GM12878 (cell line): ENCODE measurements around the gene ADGRG1. TPM values are rescaled to one million over a fixed set of nuclear protein-coding genes. Genes with fewer than 3 reads are reported as not detected.

Experiments
- ATF7 ChIP-seq: fragments of 450-650 bp; IDR thresholded peaks from 2 replicates; pipeline ENCODE4 v1.6.1; 2016; ENCODE audit warnings: low read depth, mild to moderate bottlenecking
- CBFB ChIP-seq: IDR thresholded peaks from 2 replicates; pipeline ENCODE4 v1.6.1; 2016; ENCODE audit warnings: antibody characterized with exemption, low read depth
- CHD1 ChIP-seq: IDR thresholded peaks from 2 replicates; pipeline ENCODE4 v1.6.1; 2012; ENCODE audit warnings: low read depth, low read length, improper control_type of control experiment
- EP300 ChIP-seq, 2 experiments: fragments of 150-350 bp in 1 of 2; IDR thresholded peaks; 2 replicates each; pipeline ENCODE4 v1.6.1; 2011 to 2012; ENCODE audit warnings: low read depth in 2 of 2, low read length in 2 of 2, borderline replicate concordance in 1 of 2, improper control_type of control experiment in 1 of 2, inconsistent platforms in 1 of 2; ENCODE audit not compliant: control insufficient read depth in 1 of 2
- HDAC6 ChIP-seq: fragments of 200-600 bp; sonication (generic); IDR thresholded peaks from one replicate; pipeline ENCODE4 v1.8.0; 2017; ENCODE audit warnings: antibody characterized with exemption; ENCODE audit not compliant: unreplicated experiment
- MEF2B ChIP-seq: fragments of 450-650 bp; IDR thresholded peaks from 2 replicates; pipeline ENCODE4 v1.6.1; 2018; ENCODE audit warnings: mild to moderate bottlenecking, moderate library complexity; ENCODE audit not compliant: partially characterized antibody, poor library complexity, severe bottlenecking
- MTA2 ChIP-seq: fragments of 450-650 bp; IDR thresholded peaks from 2 replicates; pipeline ENCODE4 v1.6.1; 2016; ENCODE audit warnings: low read depth, mild to moderate bottlenecking, moderate library complexity
- POU2F2 ChIP-seq: IDR thresholded peaks from 3 replicates; pipeline ENCODE4 v1.6.1; 2011; ENCODE audit warnings: low read depth, mild to moderate bottlenecking, low read length, borderline replicate concordance
- RELA ChIP-seq: fragments of 450-650 bp; IDR thresholded peaks from 2 replicates; pipeline ENCODE4 v1.8.0; 2014; ENCODE audit warnings: borderline replicate concordance; ENCODE audit not compliant: partially characterized antibody
- RUNX3 ChIP-seq: IDR thresholded peaks from 2 replicates; pipeline ENCODE4 v1.6.1; 2012; ENCODE audit warnings: low read length, inconsistent platforms
- SMARCA5 ChIP-seq: fragments of 450-650 bp; IDR thresholded peaks from 2 replicates; pipeline ENCODE4 v1.6.1; 2017; ENCODE audit warnings: mild to moderate bottlenecking
- SMC3 ChIP-seq: IDR thresholded peaks from 2 replicates; pipeline ENCODE4 v1.6.1; 2011; ENCODE audit warnings: low read length, improper control_type of control experiment, borderline replicate concordance
- SP1 ChIP-seq: IDR thresholded peaks from one replicate; pipeline ENCODE4 v1.6.1; 2011; ENCODE audit warnings: low read depth, low read length
- SREBF2 ChIP-seq: IDR thresholded peaks from 2 replicates; pipeline ENCODE4 v1.6.1; 2012; ENCODE audit warnings: mild to moderate bottlenecking, low read length
- STAT3 ChIP-seq: IDR thresholded peaks from 2 replicates; pipeline ENCODE4 v1.6.1; 2011; ENCODE audit warnings: low read depth, low read length, improper control_type of control experiment
- TARDBP ChIP-seq: IDR thresholded peaks from 2 replicates; pipeline ENCODE4 v1.6.1; 2016; ENCODE audit warnings: borderline replicate concordance
- ZNF207 ChIP-seq: fragments of 450-650 bp; IDR thresholded peaks from 2 replicates; pipeline ENCODE4 v1.6.1; 2014; ENCODE audit warnings: antibody characterized with exemption, mild to moderate bottlenecking, borderline replicate concordance
- polyA plus RNA-seq, 11 experiments: library from polyadenylated mRNA; depleted of rRNA in 4 of 11; unstranded in 6 of 11; stranded (reverse) in 5 of 11; fragments of >200 nt; fragmentation: Nextera tagmentation in 4 of 11; fragmentation: Illumina TruSeq in 1 of 11; extraction: Ambion mirVana in 4 of 11; extraction: Trizol in 1 of 11; gene quantifications; 1 replicate in 1 of 11; 2 replicates in 10 of 11; pipeline versions ENCODE4 v1.2.1 to v1.2.3, GENCODE V29; 2011 to 2016; ENCODE audit warnings: inconsistent platforms in 2 of 11, missing spikeins in 2 of 11, low read depth in 1 of 11
- total RNA-seq, 4 experiments: library from RNA; depleted of rRNA in 3 of 4; stranded (reverse); fragments of >200 nt in 3 of 4; fragmentation: Illumina TruSeq in 1 of 4; extraction: Trizol in 1 of 4; gene quantifications; 2 replicates each; pipeline versions ENCODE4 v1.2.1 to v1.2.3, GENCODE V29; 2013 to 2021
- TF ChIP-seq, protein P1 (sequence below): fragments of 450-650 bp; IDR thresholded peaks from 2 replicates; pipeline ENCODE4 v1.6.1; 2016; ENCODE audit warnings: mild to moderate bottlenecking, moderate library complexity, borderline replicate concordance
- TF ChIP-seq, protein P2 (sequence below): fragments of 450-650 bp; IDR thresholded peaks from 2 replicates; pipeline ENCODE4 v1.6.1; 2017; ENCODE audit warnings: mild to moderate bottlenecking, moderate library complexity
- TF ChIP-seq, protein P3 (sequence below): IDR thresholded peaks from 2 replicates; pipeline ENCODE4 v1.6.1; 2011; ENCODE audit warnings: low read depth, mild to moderate bottlenecking, low read length, moderate library complexity, borderline replicate concordance; ENCODE audit errors: extremely low read depth
- TF ChIP-seq, protein P4 (sequence below): fragments of 450-650 bp; IDR thresholded peaks from 2 replicates; pipeline ENCODE4 v1.6.1; 2016; ENCODE audit warnings: mild to moderate bottlenecking

The ADGRG1 gene
- total and polyA plus RNA-seq, 10 of the 15 experiments (the other 5 are each of a cell fraction or from before 2014, with no cell fraction given) = 0.07 to 2.0 (median 0.75) TPM

DNA sequence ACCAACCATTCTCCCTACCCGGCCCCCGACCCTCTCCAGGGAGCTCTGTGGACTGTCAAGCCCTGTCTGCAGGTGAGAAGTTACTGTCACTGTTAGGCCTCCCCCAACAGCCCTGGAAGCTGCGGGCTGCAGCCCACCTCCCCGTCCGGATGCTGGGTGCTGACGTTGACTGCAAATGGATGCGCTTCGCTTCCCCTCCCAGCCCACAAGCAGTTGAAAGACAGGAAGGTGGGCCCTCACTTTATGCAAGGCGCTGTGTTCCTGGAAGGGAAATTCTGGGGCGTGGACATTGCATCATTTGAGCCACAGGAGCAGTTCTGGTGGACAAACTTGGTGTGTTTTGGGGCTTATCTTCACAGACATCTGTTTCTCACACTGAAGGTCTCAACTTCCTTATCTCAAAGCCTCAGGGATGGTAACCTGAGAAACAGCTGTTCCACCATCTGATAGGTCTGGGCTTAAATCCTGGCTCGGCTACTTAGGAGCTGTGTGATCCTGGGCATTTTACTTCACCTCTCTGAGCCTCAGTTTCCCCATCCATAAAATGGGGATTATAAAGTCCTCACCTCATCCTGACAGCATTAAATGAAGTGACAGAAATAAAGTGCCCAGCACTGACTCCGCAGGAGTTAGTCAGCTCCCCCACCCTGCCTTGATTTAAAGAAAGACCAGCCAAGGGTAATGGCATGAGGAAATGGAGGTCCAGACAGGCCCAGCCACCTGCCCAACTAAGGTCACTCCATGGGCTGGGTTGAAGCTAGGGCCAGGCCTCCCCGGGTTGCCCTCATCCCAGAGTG lies 61.5 kb downstream of the ADGRG1 start (continued):
- TF ChIP-seq, protein P1, sequence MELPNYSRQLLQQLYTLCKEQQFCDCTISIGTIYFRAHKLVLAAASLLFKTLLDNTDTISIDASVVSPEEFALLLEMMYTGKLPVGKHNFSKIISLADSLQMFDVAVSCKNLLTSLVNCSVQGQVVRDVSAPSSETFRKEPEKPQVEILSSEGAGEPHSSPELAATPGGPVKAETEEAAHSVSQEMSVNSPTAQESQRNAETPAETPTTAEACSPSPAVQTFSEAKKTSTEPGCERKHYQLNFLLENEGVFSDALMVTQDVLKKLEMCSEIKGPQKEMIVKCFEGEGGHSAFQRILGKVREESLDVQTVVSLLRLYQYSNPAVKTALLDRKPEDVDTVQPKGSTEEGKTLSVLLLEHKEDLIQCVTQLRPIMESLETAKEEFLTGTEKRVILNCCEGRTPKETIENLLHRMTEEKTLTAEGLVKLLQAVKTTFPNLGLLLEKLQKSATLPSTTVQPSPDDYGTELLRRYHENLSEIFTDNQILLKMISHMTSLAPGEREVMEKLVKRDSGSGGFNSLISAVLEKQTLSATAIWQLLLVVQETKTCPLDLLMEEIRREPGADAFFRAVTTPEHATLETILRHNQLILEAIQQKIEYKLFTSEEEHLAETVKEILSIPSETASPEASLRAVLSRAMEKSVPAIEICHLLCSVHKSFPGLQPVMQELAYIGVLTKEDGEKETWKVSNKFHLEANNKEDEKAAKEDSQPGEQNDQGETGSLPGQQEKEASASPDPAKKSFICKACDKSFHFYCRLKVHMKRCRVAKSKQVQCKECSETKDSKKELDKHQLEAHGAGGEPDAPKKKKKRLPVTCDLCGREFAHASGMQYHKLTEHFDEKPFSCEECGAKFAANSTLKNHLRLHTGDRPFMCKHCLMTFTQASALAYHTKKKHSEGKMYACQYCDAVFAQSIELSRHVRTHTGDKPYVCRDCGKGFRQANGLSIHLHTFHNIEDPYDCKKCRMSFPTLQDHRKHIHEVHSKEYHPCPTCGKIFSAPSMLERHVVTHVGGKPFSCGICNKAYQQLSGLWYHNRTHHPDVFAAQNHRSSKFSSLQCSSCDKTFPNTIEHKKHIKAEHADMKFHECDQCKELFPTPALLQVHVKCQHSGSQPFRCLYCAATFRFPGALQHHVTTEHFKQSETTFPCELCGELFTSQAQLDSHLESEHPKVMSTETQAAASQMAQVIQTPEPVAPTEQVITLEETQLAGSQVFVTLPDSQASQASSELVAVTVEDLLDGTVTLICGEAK = no peak
- TF ChIP-seq POU2F2 = peak; percentile 41; the same call in 1 of the 3 replicates
- TF ChIP-seq ZNF207 = no peak
- peak; percentile 19 for TF ChIP-seq SP1
- no peak for TF ChIP-seq SREBF2
- TF ChIP-seq HDAC6 = no peak
- TF ChIP-seq RELA = no peak
- TF ChIP-seq MEF2B = no peak
- TF ChIP-seq ATF7 = peak; percentile 60
- TF ChIP-seq MTA2 = peak; percentile 22; the same call in 1 of the 2 replicates
- TF ChIP-seq SMARCA5 = peak; percentile 58; the same call in 1 of the 2 replicates
- TF ChIP-seq SMC3 = no peak
- no peak; a peak in 1 of 4 replicates for TF ChIP-seq EP300 (IDR thresholded peaks at IDR 0.05; ENCODE audit: borderline replicate concordance in 1 of 2, control insufficient read depth in 1 of 2, low read depth in 2 of 2, low read length in 2 of 2)
- no peak for TF ChIP-seq STAT3
- 0 out of 2 replicates have a peak, but pooled peaks have one; percentile 17 for TF ChIP-seq CBFB
- TF ChIP-seq, protein P2, sequence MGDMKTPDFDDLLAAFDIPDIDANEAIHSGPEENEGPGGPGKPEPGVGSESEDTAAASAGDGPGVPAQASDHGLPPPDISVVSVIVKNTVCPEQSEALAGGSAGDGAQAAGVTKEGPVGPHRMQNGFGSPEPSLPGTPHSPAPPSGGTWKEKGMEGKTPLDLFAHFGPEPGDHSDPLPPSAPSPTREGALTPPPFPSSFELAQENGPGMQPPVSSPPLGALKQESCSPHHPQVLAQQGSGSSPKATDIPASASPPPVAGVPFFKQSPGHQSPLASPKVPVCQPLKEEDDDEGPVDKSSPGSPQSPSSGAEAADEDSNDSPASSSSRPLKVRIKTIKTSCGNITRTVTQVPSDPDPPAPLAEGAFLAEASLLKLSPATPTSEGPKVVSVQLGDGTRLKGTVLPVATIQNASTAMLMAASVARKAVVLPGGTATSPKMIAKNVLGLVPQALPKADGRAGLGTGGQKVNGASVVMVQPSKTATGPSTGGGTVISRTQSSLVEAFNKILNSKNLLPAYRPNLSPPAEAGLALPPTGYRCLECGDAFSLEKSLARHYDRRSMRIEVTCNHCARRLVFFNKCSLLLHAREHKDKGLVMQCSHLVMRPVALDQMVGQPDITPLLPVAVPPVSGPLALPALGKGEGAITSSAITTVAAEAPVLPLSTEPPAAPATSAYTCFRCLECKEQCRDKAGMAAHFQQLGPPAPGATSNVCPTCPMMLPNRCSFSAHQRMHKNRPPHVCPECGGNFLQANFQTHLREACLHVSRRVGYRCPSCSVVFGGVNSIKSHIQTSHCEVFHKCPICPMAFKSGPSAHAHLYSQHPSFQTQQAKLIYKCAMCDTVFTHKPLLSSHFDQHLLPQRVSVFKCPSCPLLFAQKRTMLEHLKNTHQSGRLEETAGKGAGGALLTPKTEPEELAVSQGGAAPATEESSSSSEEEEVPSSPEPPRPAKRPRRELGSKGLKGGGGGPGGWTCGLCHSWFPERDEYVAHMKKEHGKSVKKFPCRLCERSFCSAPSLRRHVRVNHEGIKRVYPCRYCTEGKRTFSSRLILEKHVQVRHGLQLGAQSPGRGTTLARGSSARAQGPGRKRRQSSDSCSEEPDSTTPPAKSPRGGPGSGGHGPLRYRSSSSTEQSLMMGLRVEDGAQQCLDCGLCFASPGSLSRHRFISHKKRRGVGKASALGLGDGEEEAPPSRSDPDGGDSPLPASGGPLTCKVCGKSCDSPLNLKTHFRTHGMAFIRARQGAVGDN = peak; percentile 38; the same call in 1 of the 2 replicates
- peak; percentile 83 for TF ChIP-seq RUNX3
- TF ChIP-seq, protein P3, sequence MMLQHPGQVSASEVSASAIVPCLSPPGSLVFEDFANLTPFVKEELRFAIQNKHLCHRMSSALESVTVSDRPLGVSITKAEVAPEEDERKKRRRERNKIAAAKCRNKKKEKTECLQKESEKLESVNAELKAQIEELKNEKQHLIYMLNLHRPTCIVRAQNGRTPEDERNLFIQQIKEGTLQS = no peak
- no peak for TF ChIP-seq CHD1
- 0 out of 2 replicates have a peak, but pooled peaks have one; percentile 40 for TF ChIP-seq TARDBP
- TF ChIP-seq, protein P4, sequence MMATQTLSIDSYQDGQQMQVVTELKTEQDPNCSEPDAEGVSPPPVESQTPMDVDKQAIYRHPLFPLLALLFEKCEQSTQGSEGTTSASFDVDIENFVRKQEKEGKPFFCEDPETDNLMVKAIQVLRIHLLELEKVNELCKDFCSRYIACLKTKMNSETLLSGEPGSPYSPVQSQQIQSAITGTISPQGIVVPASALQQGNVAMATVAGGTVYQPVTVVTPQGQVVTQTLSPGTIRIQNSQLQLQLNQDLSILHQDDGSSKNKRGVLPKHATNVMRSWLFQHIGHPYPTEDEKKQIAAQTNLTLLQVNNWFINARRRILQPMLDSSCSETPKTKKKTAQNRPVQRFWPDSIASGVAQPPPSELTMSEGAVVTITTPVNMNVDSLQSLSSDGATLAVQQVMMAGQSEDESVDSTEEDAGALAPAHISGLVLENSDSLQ = peak; percentile 77
